Measurements from ENCODE around the gene MUC3A. TPM values are rescaled to one million over a fixed set of nuclear protein-coding genes. Genes with fewer than 3 reads are reported as not detected.

MUC3A gene
- total and polyA plus RNA-seq, 10 of the 15 experiments (the other 5 are each of a cell fraction or from before 2014, with no cell fraction given), result 0.07 to 0.10 TPM; not detected in 8

- ChIA-PET POLR2A (no interaction called here), RAD21 (ENCODE audit: unreplicated experiment) (no interaction called here), CTCF (no interaction called here), SMC1A (ENCODE audit: uncharacterized antibody, unreplicated experiment) (no interaction called here)
- in situ Hi-C loops (cut with MboI), result no loop called here
- BruUV-seq (replicated peaks), result no TSS peak
- Histone ChIP-seq H3K27me3 (replicated peaks in 1 of 2; ENCODE audit: control insufficient read depth in 2 of 2, insufficient read depth in 2 of 2, low read length in 1 of 2) (no peaks in the 10 kb centered on the region; a peak in 1 of 4 replicates), H2AFZ (ENCODE audit: control insufficient read depth, low read depth, low read length) (no peak overlapping the region), H3K4me2 (ENCODE audit: control insufficient read depth, insufficient read depth) (no peak overlapping the region), H3K4me3 (no peak overlapping the region), H3K4me1 (ENCODE audit: control insufficient read depth, insufficient read depth, low read length) (no peaks in the 10 kb centered on the region), H3K27ac (ENCODE audit: control insufficient read depth, insufficient read depth) (no peak overlapping the region), H3K36me3 (ENCODE audit: control insufficient read depth in 2 of 2, insufficient read depth in 2 of 2, low read length in 1 of 2) (no peaks in the 10 kb centered on the region), H3K9me3 (replicated peaks; ENCODE audit: control insufficient read depth, insufficient read depth, low read length) (peaks cover 1% of the 10 kb centered on the region; the same call in 2 of the 3 replicates), H3K79me2 (ENCODE audit: control insufficient read depth, insufficient read depth, low read length) (no peaks in the 10 kb centered on the region), H4K20me1 (ENCODE audit: control insufficient read depth, insufficient read depth) (no peaks in the 10 kb centered on the region), H3K9ac (ENCODE audit: control insufficient read depth, insufficient read depth, low read length) (no peak overlapping the region)
- intact Hi-C loops (cut with micrococcal nuclease; ENCODE audit: unreplicated experiment), result no loop called here
- FAIRE-seq, result no peak
- no peak for DNase-seq (ENCODE audit: low read depth, low spot score)
- ATAC-seq, result no peak
- TF ChIP-seq HCFC1 (IDR thresholded peaks at IDR 0.05; ENCODE audit: low read length) (no peak), PBX3 (IDR thresholded peaks at IDR 0.05; ENCODE audit: insufficient replicate concordance, low read depth, low read length) (no peak), STAT1 (conservative IDR thresholded peaks at IDR 0.05) (no peak), SP1 (IDR thresholded peaks at IDR 0.05; ENCODE audit: low read depth, low read length) (no peak), SMAD5 (IDR thresholded peaks at IDR 0.05; ENCODE audit: low read depth) (no peak), FOXK2 (IDR thresholded peaks at IDR 0.05) (no peak), KAT2A (conservative IDR thresholded peaks at IDR 0.05; ENCODE audit: control insufficient read depth, low read depth, low read length) (no peak), RBBP5 (conservative IDR thresholded peaks at IDR 0.05) (no peak), MLLT1 (IDR thresholded peaks at IDR 0.05) (no peak), PAX5 (IDR thresholded peaks at IDR 0.05; ENCODE audit: borderline replicate concordance, low read depth, low read length) (no peak), SKIL (IDR thresholded peaks at IDR 0.05; ENCODE audit: low read depth, poor library complexity, severe bottlenecking) (no peak), RELB (IDR thresholded peaks at IDR 0.05; ENCODE audit: low read depth) (no peak), MEF2B (IDR thresholded peaks at IDR 0.05; ENCODE audit: partially characterized antibody, poor library complexity, severe bottlenecking) (no peak), RAD21 (IDR thresholded peaks at IDR 0.05; ENCODE audit: insufficient read depth, low read depth, low read length) (no peak)
- 19% methylated on average over 4 of the region's 4 CpGs for WGBS (ENCODE audit: insufficient coverage, insufficient replicate concordance, low lambda C conversion rate, missing lambda C conversion rate)
Observed at GRCh38 chr7:100933734-100934133, 15.6 kb upstream of the MUC3A start.
